ENCODE measurements around the gene PABPN1L.

DNA sequence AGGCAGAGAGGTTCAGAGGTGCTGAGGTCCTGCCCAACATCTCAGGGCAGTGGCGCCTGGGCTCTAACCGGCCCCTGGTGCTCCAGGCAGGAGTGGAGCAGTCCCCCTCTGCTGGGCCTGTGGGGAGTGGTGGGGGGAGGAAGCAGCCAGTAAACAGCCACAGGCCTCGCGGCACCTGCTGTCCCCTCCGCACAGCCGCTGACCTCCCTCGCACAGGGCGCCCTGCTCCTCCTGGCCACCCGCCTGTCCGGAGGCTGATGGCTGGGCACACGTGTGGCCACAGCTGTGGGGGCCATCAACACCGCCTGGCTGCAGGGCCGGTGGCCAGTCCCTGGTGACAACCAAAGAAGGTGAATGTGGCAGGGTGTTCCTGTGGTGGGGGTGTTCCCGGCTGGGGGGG is 36.8 kb upstream of the PABPN1L start:
- TF ChIP-seq POLR2A (IDR thresholded peaks at IDR 0.05; ENCODE audit: low read length) (no peak), GATA1 (IDR thresholded peaks at IDR 0.05; ENCODE audit: low read depth, low read length) (no peak)
